ENCODE data around the gene HES3.

The HES3 gene

DNA sequence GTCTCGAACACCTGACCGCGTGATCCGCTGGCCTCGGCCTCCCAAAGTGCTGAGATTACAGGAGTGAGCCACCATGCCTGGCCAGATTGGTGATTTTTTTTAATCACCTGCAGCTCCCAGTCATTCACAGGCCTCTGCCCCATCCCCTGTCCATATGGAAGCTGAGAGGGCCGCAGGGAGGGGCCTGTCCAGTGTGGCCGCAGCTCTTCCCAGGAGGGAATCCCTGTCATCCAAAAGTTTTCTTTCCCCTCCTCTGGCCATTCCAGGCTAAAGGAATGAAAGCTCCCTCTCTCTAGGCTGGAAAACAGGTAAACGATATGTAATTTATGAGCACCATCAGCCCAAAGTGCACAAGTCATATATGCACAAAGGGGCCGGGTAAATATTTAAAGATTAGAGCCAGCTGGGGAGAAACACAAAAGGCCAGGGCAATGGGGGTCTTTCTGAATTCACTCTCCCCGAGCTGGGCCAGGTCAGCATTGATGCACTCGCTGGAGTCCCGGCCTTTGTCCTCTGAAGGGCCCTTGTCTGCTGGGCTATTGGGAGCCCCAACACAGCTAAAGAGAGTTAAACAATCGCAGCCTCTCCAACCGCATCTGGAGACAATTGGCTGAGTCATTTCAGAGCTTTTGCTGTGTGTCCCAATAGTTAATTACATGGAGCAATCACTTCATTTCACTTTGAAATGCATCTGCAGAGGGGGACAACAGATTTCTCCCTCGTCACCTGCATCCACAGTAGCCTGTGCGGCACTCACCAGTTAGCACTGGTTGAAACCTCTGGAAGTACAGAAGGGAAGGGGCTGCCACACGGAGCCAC lies 3.8 kb upstream of the HES3 start:
- H3K9ac ChIP-seq (ENCODE audit: low read length), result no peak overlapping the region
- H3K79me2 ChIP-seq (ENCODE audit: low read length), result peaks cover 6% of the 10 kb centered on the region
- no peaks in the 10 kb centered on the region for H4K20me1 ChIP-seq (ENCODE audit: insufficient read depth, low read length)
- no peak overlapping the region for H3K4me3 ChIP-seq (ENCODE audit: low read length)
- H3K9me3 ChIP-seq (ENCODE audit: insufficient read depth, low read length), result no peaks in the 10 kb centered on the region
- H2AFZ ChIP-seq (ENCODE audit: low read depth, low read length), result no peak overlapping the region
- H3K36me3 ChIP-seq (replicated peaks; ENCODE audit: low read depth, low read length), result no peaks in the 10 kb centered on the region
- no peaks in the 10 kb centered on the region for H3K4me1 ChIP-seq (ENCODE audit: low read length)
- no peak for TF ChIP-seq CTCF (IDR thresholded peaks at IDR 0.05; ENCODE audit: low read depth, low read length)
- TF ChIP-seq EZH2phosphoT487 (IDR thresholded peaks at IDR 0.05; ENCODE audit: low read depth), result no peak
- H3K27me3 ChIP-seq (ENCODE audit: low read depth, low read length), result no peaks in the 10 kb centered on the region
- H3K4me2 ChIP-seq (ENCODE audit: low read length), result no peak overlapping the region
- H3K27ac ChIP-seq (ENCODE audit: low read length), result no peak overlapping the region

DNA sequence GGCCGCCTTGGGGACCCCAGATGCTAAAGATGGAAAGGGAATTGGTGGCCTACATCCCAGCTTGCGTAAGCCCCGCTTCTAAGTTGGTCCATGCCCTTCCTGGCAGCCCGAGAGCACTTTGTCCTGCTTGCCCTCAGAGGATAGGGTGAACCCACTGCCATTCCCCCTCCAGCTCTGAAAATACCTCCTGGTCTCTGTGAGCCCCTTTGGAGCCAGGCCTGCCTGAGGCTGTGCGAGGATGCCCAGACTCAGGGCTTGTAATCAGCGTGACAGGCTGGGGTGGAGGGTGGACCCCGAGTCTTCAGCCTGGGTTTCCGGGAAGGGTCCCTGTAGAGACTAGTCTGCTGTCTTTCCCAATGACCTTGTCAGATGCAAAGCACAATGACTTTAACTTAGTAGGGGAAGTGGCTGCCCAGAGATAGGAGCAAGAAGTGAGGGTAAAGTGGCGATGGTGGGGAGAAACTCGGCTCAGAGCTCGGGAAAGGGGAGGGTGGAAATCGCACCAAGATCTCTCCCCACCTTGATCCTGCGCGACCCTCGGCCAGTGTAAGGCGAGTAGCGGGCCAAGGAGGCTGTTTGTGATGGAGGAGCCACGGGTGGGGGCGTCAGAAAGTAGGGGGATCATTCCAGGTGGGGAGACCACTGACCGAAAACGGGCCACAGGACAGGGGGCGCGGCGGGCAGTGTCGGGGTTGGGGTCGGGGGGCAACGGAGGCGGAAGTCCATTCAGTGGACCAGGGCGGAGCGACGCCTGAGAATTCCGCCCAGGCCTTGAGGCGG lies 2.7 kb upstream of the HES3 start:
- no peak overlapping the region for H3K9ac ChIP-seq (ENCODE audit: low read length)
- no peak for TF ChIP-seq CTCF (IDR thresholded peaks at IDR 0.05; ENCODE audit: low read depth, low read length)
- no peak for TF ChIP-seq EZH2phosphoT487 (IDR thresholded peaks at IDR 0.05; ENCODE audit: low read depth)
- H3K36me3 ChIP-seq (replicated peaks; ENCODE audit: low read depth, low read length), result no peaks in the 10 kb centered on the region
- H3K27me3 ChIP-seq (ENCODE audit: low read depth, low read length), result no peaks in the 10 kb centered on the region
- H4K20me1 ChIP-seq (ENCODE audit: insufficient read depth, low read length), result no peaks in the 10 kb centered on the region
- no peak overlapping the region for H3K27ac ChIP-seq (ENCODE audit: low read length)
- H3K9me3 ChIP-seq (ENCODE audit: insufficient read depth, low read length), result no peaks in the 10 kb centered on the region
- H3K4me2 ChIP-seq (ENCODE audit: low read length), result no peak overlapping the region
- no peak overlapping the region for H2AFZ ChIP-seq (ENCODE audit: low read depth, low read length)
- H3K4me1 ChIP-seq (ENCODE audit: low read length), result peaks cover under 1% of the 10 kb centered on the region; the same call in 1 of the 2 replicates
- H3K4me3 ChIP-seq (ENCODE audit: low read length), result no peak overlapping the region
- H3K79me2 ChIP-seq (ENCODE audit: low read length), result no peaks in the 10 kb centered on the region

GRCh38 chr1:6241887-6242740 lies 1.9 kb upstream of the HES3 start:
- H4K20me1 ChIP-seq (ENCODE audit: insufficient read depth, low read length), result no peaks in the 10 kb centered on the region
- no peak overlapping the region for H2AFZ ChIP-seq (ENCODE audit: low read depth, low read length)
- H3K4me3 ChIP-seq (ENCODE audit: low read length), result no peak overlapping the region
- no peak for TF ChIP-seq CTCF (IDR thresholded peaks at IDR 0.05; ENCODE audit: low read depth, low read length)
- TF ChIP-seq EZH2phosphoT487 (IDR thresholded peaks at IDR 0.05; ENCODE audit: low read depth), result no peak
- H3K4me2 ChIP-seq (ENCODE audit: low read length), result no peak overlapping the region
- no peak overlapping the region for H3K27ac ChIP-seq (ENCODE audit: low read length)
- H3K27me3 ChIP-seq (ENCODE audit: low read depth, low read length), result no peaks in the 10 kb centered on the region
- peaks cover 4% of the 10 kb centered on the region; the same call in 1 of the 2 replicates for H3K4me1 ChIP-seq (ENCODE audit: low read length)
- H3K9me3 ChIP-seq (ENCODE audit: insufficient read depth, low read length), result no peaks in the 10 kb centered on the region
- no peaks in the 10 kb centered on the region for H3K36me3 ChIP-seq (replicated peaks; ENCODE audit: low read depth, low read length)
- no peaks in the 10 kb centered on the region for H3K79me2 ChIP-seq (ENCODE audit: low read length)
- no peak overlapping the region for H3K9ac ChIP-seq (ENCODE audit: low read length)

Data from OCI-LY3 (cell line).